ENCODE results near the gene DDX3X.

- no peak for TF ChIP-seq ZNF426 (tag by site-specific recombination; IDR thresholded peaks at IDR 0.05)
- TF ChIP-seq, protein P1, sequence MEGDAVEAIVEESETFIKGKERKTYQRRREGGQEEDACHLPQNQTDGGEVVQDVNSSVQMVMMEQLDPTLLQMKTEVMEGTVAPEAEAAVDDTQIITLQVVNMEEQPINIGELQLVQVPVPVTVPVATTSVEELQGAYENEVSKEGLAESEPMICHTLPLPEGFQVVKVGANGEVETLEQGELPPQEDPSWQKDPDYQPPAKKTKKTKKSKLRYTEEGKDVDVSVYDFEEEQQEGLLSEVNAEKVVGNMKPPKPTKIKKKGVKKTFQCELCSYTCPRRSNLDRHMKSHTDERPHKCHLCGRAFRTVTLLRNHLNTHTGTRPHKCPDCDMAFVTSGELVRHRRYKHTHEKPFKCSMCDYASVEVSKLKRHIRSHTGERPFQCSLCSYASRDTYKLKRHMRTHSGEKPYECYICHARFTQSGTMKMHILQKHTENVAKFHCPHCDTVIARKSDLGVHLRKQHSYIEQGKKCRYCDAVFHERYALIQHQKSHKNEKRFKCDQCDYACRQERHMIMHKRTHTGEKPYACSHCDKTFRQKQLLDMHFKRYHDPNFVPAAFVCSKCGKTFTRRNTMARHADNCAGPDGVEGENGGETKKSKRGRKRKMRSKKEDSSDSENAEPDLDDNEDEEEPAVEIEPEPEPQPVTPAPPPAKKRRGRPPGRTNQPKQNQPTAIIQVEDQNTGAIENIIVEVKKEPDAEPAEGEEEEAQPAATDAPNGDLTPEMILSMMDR (tag by site-specific recombination; IDR thresholded peaks at IDR 0.05), result no peak
- no peak for TF ChIP-seq ZNF416 (tag by site-specific recombination; IDR thresholded peaks at IDR 0.05)
- no peak for TF ChIP-seq KLF1 (tag by site-specific recombination; IDR thresholded peaks at IDR 0.05)
- TF ChIP-seq ZNF324 (tag by site-specific recombination; IDR thresholded peaks at IDR 0.05), result no peak
- no peak for TF ChIP-seq ZNF174 (tag by site-specific recombination; IDR thresholded peaks at IDR 0.05)
- TF ChIP-seq, protein P2, sequence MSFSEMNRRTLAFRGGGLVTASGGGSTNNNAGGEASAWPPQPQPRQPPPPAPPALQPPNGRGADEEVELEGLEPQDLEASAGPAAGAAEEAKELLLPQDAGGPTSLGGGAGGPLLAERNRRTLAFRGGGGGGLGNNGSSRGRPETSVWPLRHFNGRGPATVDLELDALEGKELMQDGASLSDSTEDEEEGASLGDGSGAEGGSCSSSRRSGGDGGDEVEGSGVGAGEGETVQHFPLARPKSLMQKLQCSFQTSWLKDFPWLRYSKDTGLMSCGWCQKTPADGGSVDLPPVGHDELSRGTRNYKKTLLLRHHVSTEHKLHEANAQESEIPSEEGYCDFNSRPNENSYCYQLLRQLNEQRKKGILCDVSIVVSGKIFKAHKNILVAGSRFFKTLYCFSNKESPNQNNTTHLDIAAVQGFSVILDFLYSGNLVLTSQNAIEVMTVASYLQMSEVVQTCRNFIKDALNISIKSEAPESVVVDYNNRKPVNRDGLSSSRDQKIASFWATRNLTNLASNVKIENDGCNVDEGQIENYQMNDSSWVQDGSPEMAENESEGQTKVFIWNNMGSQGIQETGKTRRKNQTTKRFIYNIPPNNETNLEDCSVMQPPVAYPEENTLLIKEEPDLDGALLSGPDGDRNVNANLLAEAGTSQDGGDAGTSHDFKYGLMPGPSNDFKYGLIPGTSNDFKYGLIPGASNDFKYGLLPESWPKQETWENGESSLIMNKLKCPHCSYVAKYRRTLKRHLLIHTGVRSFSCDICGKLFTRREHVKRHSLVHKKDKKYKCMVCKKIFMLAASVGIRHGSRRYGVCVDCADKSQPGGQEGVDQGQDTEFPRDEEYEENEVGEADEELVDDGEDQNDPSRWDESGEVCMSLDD (tag by site-specific recombination; IDR thresholded peaks at IDR 0.05), result no peak
- TF ChIP-seq, protein P3, sequence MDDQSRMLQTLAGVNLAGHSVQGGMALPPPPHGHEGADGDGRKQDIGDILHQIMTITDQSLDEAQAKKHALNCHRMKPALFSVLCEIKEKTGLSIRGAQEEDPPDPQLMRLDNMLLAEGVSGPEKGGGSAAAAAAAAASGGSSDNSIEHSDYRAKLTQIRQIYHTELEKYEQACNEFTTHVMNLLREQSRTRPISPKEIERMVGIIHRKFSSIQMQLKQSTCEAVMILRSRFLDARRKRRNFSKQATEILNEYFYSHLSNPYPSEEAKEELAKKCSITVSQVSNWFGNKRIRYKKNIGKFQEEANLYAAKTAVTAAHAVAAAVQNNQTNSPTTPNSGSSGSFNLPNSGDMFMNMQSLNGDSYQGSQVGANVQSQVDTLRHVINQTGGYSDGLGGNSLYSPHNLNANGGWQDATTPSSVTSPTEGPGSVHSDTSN (CRISPR knock-in tag; IDR thresholded peaks at IDR 0.05), result no peak
Observed at GRCh38 chrX:41308884-41309647, 24.9 kb upstream of the DDX3X start.

Measured in HEK293 (cell line).